ENCODE measurements around the gene TRIM44.

TRIM44 gene

GRCh38 chr11:35623621-35624168 is 38.9 kb upstream of the TRIM44 start:
- H3K4me3 ChIP-seq (ENCODE audit: low read length) = no peak overlapping the region
- TF ChIP-seq ZNF274 (IDR thresholded peaks at IDR 0.05; ENCODE audit: low read depth, low read length) = no peak

DNA sequence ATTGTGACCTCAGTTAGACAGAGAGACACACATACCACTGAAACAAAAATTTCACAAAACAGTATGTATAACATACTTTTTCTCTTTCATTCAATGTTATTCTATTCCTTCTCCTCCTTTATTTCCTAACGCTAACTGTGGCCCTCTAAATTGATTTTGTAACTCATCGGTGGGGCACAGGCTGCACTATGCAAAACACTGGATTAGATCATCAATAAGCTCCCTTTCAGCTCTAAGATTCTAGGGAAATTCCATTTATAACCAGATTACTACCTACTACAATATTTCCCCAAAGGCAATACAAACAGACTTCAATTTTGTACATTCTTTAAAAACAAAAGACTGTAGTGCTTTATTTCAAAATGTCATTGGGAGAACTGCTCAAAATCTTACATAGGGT is 38.3 kb upstream of the TRIM44 start:
- no peak for TF ChIP-seq ZNF274 (IDR thresholded peaks at IDR 0.05; ENCODE audit: low read depth, low read length)
- H3K4me3 ChIP-seq (ENCODE audit: low read length) = no peak overlapping the region

GRCh38 chr11:35624781-35625180 is 37.8 kb upstream of the TRIM44 start:
- no peak overlapping the region for H3K4me3 ChIP-seq (ENCODE audit: low read length)
- TF ChIP-seq ZNF274 (IDR thresholded peaks at IDR 0.05; ENCODE audit: low read depth, low read length) = no peak

DNA sequence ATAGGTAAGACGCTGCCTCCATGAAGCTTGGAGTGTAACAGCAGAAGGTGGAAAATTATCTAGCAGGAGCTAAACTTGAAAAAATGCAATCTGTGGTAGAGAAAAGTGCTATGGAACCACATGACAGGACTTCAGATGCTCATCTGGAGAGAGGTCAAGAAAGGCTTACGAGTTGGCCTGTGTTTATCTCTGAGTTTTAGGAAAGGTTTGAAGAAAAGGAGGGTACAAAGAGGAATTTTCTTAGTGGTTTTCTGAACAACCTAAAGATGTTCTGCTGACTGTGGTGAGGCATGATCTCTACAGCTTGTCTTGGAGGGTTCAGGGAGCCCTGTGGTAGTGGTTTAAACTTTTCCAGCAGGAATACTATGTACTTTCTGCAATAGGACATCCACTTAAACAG is 36.1 kb upstream of the TRIM44 start:
- no peak for TF ChIP-seq ZNF274 (IDR thresholded peaks at IDR 0.05; ENCODE audit: low read depth, low read length)
- no peak overlapping the region for H3K4me3 ChIP-seq (ENCODE audit: low read length)

DNA sequence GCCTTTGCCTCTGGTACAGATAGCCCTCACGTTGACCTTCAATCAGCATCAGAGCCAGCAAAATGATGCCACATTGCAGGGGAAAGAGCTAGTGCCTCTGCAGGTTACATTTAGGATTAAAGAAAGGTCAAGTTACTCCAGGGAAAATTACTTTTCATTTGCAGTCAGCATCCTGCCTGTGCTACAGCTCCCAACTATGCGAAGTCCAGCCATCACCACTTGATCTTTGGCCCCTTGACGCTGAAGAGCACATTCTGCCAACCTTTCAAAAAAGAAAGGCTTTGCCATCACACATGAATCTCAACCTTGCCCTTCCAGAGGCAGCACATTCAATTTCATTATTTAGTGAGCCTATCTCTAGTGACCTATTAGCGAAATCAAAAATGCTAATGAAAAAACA is 33.1 kb upstream of the TRIM44 start:
- H3K4me3 ChIP-seq (ENCODE audit: low read length) = no peak overlapping the region

DNA sequence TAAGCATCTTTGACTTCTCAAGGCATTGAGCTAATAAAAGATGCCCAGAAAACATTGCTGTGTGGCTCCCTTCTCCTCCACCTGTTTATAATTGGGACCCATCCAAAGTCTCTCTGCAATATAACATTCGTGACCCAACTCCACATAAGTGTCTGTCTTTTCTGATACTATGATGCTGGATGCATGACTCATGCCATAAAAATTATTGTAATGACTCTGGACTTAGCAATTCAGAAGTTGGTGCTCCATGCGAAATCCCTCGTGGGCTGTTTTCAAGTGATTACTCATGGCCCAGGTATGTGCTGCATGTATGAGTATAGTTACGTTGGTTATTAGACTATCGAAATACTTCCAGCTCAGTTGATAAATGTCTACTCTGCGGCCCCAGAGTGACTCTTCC is 32.7 kb upstream of the TRIM44 start:
- no peak overlapping the region for H3K4me3 ChIP-seq (ENCODE audit: low read length)
- no peak for TF ChIP-seq ZNF274 (IDR thresholded peaks at IDR 0.05; ENCODE audit: low read depth, low read length)

More for the DNA sequence above, 33.1 kb upstream of the TRIM44 start:
- TF ChIP-seq ZNF274 (IDR thresholded peaks at IDR 0.05; ENCODE audit: low read depth, low read length) = no peak

DNA sequence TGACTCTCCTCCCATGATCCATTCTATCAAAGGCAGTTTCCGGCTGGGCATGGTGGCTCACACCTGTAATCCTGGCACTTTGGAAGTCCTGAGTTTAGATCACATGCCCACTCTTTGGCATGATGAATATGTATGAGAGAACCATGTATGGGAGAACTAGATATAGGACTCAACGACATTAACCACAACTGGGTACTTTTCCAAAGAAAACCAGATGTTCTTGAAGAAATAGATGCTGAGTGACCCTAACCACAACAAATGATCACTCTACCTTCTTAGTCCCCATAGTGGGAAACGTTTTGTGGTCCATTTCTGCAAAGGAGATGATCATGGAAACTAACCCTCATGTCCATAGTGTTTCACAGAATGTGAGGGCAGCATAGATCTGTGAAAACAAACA is 30.7 kb upstream of the TRIM44 start:
- TF ChIP-seq ZNF274 (IDR thresholded peaks at IDR 0.05; ENCODE audit: low read depth, low read length) = no peak
- no peak overlapping the region for H3K4me3 ChIP-seq (ENCODE audit: low read length)

GRCh38 chr11:35632301-35632700 is 30.3 kb upstream of the TRIM44 start:
- no peak for TF ChIP-seq ZNF274 (IDR thresholded peaks at IDR 0.05; ENCODE audit: low read depth, low read length)
- no peak overlapping the region for H3K4me3 ChIP-seq (ENCODE audit: low read length)

DNA sequence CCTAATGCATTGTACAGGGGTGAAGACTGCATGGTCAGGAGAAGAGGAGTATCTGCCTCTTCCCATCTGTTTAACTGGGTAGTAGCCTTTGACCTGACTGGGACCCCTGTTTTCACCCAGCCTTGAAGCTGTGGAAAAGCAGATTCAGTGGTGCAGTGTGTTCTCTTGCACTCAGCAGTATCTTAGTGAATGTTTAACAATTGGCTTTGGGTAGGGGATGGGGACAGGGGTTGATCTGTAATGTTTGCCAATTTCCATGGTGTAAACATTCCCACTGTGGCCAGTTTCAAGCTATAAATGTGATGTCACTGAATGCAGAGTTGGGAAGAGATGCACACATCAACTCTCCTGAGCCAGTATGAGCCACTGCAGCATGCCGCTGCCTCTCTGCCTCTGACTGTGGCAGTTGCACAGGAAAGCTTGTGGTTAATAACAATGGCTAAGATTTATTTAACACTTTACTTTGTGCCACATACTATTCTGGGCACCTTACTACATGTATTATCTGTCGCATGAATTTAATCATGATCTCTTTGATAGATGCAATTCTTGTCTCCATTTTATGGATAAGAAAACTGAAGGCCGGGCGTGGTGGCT is 28.6 kb upstream of the TRIM44 start:
- TF ChIP-seq ZNF274 (IDR thresholded peaks at IDR 0.05; ENCODE audit: low read depth, low read length) = no peak
- no peak overlapping the region for H3K4me3 ChIP-seq (ENCODE audit: low read length)

GRCh38 chr11:35635933-35636332 is 26.6 kb upstream of the TRIM44 start:
- H3K4me3 ChIP-seq (ENCODE audit: low read length) = no peak overlapping the region
- no peak for TF ChIP-seq ZNF274 (IDR thresholded peaks at IDR 0.05; ENCODE audit: low read depth, low read length)

GRCh38 chr11:35639591-35640179 is 22.9 kb upstream of the TRIM44 start:
- TF ChIP-seq ZNF274 (IDR thresholded peaks at IDR 0.05; ENCODE audit: low read depth, low read length) = no peak

DNA sequence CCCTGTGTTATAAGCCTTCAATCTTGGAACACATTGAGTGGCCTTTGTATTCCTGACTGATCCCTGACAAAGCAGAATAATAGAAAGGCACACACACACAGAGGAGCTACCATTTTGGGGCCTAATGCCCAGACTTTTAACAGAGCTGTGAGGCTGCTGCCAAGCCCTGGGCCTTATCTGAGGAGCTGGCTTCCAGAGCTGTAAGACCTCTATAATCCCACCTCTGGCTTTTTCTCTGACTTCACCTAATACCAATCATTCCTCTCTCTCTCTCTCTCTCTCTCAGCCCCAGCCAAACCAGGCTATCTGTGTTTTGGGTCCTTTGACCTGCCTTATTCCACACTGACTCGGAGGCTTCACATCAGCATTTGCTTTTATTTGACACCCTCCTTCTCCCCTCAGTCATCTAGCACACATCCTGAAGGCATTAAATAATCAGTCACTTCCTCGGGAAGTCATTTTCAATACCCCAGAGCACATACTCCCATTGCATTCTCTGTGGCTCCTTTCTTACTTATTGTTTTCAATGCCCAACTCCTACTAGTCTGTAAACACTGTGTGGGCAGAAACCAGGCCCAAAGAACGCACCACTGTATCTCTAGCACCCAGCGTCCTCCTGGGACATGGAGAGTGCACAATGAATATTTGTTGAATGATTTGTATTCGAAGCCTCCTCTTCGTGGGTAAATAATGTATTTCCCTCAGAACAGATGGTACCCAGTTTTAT is 21.2 kb upstream of the TRIM44 start:
- TF ChIP-seq ZNF274 (IDR thresholded peaks at IDR 0.05; ENCODE audit: low read depth, low read length) = no peak

More at GRCh38 chr11:35639591-35640179, 22.9 kb upstream of the TRIM44 start:
- no peak overlapping the region for H3K4me3 ChIP-seq (ENCODE audit: low read length)

DNA sequence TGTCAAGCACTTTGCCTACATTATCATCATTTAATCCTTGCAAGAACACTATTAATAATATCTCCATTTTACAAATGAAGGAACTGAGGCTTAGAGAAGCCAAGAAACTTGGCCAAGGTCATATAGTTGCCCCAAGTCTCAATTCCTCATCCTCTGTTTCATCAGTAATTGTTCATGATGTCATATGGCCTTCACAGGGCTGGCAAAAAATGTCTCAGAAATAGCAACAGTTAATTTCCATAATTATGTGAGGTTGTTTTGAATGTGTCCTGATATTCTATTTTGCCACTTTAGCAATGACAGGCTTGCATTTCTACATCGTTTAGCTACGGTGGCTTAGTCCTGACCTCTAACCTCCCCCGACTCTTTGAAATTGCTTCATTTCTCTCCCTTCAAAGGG is 20.6 kb upstream of the TRIM44 start:
- no peak overlapping the region for H3K4me3 ChIP-seq (ENCODE audit: low read length)
- TF ChIP-seq ZNF274 (IDR thresholded peaks at IDR 0.05; ENCODE audit: low read depth, low read length) = no peak

More for the DNA sequence above, 21.2 kb upstream of the TRIM44 start:
- H3K4me3 ChIP-seq (ENCODE audit: low read length) = no peak overlapping the region

DNA sequence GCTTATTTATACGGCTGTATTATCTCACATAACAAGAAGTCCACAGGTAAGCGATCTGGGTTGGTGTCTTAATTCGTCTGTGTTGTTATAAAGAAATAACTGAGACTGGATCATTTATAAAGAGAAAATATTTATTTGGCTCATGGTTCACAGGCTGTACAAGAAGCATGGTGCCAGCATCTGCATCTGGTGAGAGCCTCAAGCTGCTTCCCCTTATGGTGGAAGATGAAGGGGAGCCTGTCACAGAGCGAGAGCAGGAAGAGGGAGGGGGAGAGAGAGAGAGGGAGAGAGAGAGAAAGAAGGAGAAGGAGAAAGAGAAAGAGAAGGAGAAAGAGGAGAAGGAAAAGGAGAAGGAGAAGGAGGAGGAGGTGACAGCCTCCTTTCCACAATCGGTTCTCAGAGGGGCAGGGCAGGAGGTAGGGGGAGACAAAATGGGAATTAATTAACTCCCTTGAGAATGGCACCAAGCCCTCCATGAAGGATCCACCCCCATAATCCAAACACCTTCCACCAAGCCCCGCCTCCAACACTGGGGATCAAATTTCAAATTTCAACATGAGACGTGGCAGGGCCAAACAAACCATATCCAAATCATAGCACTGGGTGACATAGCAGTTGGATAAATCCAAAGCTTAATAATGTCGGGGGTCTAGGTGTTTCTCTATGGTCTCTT is 15.0 kb upstream of the TRIM44 start:
- H3K4me3 ChIP-seq (ENCODE audit: low read length) = no peak overlapping the region
- TF ChIP-seq ZNF274 (IDR thresholded peaks at IDR 0.05; ENCODE audit: low read depth, low read length) = no peak

Data from GM08714 (cell line).